ENCODE results near the gene PIK3R1. TPM values are rescaled to one million over a fixed set of nuclear protein-coding genes. Genes with fewer than 3 reads are reported as not detected.

The PIK3R1 gene
- total RNA-seq, 1 donor from 2014 or later = 80.4 TPM

DNA sequence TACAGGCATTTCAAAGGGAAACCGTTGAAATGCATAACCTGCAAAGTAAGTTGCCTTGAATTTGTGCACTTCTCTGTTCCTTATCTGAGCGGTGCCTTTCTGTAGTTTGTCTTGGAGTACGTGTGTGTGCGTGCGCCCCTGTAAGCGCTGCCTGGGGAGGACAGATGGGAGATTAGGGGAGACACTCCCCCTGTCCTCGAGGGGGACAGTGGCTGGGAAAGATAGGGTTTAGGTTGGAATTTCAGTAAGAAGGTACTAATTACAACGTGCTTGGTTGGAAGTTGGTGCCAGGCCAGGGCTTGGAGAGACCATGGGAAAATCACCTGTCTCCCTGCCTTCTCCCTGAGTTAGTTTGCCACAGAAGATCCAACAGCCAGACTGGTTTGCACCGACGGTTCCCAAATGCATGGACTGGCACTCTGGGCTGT is 73.2 kb downstream of the PIK3R1 start:
- Mint-ChIP-seq H3K4me3 (peak overlapping the region; percentile 95), H3K9me3 (no peaks in the 10 kb centered on the region), H3K27me3 (ENCODE audit: low read depth) (no peaks in the 10 kb centered on the region), H3K4me1 (peaks cover 70% of the 10 kb centered on the region), H3K36me3 (peaks cover 7% of the 10 kb centered on the region), H3K27ac (peak overlapping the region; percentile 99)
- no peak for DNase-seq (ENCODE audit: low spot score in 2 of 2, unreplicated experiment in 2 of 2)
- TF ChIP-seq, protein P1, sequence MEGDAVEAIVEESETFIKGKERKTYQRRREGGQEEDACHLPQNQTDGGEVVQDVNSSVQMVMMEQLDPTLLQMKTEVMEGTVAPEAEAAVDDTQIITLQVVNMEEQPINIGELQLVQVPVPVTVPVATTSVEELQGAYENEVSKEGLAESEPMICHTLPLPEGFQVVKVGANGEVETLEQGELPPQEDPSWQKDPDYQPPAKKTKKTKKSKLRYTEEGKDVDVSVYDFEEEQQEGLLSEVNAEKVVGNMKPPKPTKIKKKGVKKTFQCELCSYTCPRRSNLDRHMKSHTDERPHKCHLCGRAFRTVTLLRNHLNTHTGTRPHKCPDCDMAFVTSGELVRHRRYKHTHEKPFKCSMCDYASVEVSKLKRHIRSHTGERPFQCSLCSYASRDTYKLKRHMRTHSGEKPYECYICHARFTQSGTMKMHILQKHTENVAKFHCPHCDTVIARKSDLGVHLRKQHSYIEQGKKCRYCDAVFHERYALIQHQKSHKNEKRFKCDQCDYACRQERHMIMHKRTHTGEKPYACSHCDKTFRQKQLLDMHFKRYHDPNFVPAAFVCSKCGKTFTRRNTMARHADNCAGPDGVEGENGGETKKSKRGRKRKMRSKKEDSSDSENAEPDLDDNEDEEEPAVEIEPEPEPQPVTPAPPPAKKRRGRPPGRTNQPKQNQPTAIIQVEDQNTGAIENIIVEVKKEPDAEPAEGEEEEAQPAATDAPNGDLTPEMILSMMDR (IDR thresholded peaks at IDR 0.05; ENCODE audit: unreplicated experiment) = no peak

DNA sequence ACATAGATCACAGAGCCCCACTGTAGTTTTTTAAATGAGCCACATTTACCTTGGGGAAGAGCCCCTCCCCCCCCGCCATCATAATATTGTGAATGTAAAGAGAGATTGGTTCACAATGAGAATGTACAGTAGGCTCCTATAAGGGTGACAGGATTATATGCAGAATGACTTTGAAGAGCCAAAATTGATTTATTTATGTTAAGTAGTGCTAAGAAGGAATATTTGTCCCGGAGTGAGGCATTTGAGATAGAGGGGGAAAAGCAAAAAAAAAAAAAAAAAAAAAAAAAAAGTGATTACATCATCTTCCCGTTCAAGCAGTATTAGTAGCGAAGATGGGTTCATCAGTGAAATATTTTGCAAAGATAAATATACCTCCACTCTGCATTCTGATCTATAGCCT is 73.9 kb downstream of the PIK3R1 start:
- peaks cover 14% of the 10 kb centered on the region for H3K36me3 Mint-ChIP-seq
- peak overlapping the region; percentile 99 for H3K27ac Mint-ChIP-seq
- no peaks in the 10 kb centered on the region for H3K27me3 Mint-ChIP-seq (ENCODE audit: low read depth)
- H3K4me1 Mint-ChIP-seq = peaks cover 78% of the 10 kb centered on the region
- DNase-seq (ENCODE audit: low spot score in 2 of 2, unreplicated experiment in 2 of 2) = no peak
- H3K9me3 Mint-ChIP-seq = no peaks in the 10 kb centered on the region
- peak overlapping the region; percentile 95 for H3K4me3 Mint-ChIP-seq
- TF ChIP-seq, protein P1 (IDR thresholded peaks at IDR 0.05; ENCODE audit: unreplicated experiment) = no peak

DNA sequence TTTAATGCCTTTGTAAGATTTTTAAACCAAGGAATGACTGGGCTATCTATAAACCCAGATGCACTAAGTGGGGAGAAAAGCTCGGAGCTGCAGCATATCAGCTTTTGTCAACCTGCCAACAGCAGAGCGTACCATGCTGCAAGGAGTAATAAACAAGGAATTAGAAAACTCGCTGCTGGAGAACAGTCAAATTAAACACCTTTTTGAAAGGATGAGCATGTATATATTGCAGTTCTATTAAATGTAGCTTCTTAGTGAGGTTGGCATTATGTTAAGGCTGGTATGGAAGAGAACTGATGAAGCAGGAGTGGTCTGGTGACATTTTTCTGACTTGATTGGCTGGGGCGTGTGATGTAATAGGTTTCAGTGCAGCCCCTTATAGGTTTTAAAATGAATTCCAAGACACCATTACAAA is 74.7 kb downstream of the PIK3R1 start:
- TF ChIP-seq, protein P1 (IDR thresholded peaks at IDR 0.05; ENCODE audit: unreplicated experiment) = no peak
- peak overlapping the region; percentile 99 for H3K27ac Mint-ChIP-seq
- no peaks in the 10 kb centered on the region for H3K9me3 Mint-ChIP-seq
- peak overlapping the region; percentile 95 for H3K4me3 Mint-ChIP-seq
- DNase-seq (ENCODE audit: low spot score in 2 of 2, unreplicated experiment in 2 of 2) = no peak
- H3K4me1 Mint-ChIP-seq = peaks cover 80% of the 10 kb centered on the region
- no peaks in the 10 kb centered on the region for H3K27me3 Mint-ChIP-seq (ENCODE audit: low read depth)
- peaks cover 18% of the 10 kb centered on the region for H3K36me3 Mint-ChIP-seq

DNA sequence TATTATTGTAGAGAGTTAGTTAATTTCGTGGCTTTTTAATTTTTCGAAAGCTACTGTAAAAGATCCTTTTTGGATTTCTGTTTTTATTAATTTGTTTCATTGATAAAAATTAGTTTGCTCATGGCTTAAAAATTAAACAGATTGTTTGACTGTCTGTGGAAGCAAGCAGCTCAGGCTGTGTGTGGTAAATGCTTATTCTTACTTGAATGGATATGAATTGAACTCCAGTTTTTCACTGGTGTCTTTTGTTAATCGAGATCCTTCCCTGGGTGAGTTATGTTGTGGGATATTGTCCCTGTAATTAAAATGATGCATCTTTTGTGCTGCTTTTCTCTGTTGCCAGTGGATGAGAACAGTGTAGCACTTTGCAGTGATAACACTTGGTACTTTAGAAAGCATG is 75.3 kb downstream of the PIK3R1 start:
- Mint-ChIP-seq H3K4me1 (peaks cover 78% of the 10 kb centered on the region), H3K36me3 (peaks cover 21% of the 10 kb centered on the region)

DNA sequence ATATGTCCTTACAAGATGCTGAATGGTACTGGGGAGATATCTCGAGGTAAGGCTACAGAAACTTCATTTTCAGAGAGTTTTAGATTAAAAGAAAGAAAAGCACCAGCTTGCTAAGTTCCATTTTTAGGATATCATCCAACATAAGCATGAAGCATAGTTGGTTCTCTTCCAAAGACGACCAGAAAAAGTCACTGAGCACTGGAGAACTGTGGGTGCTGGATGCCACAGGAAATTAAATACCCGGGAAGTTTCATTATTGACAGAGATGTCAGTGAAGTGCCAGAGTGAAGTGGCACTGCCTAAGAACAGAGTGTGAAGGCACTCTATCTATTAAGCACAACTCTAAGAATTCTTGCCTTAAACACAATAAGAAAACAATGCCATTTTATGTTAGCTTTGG is 76.8 kb downstream of the PIK3R1 start:
- H3K4me1 Mint-ChIP-seq = peaks cover 75% of the 10 kb centered on the region
- H3K36me3 Mint-ChIP-seq = peaks cover 34% of the 10 kb centered on the region

More for the DNA sequence above, 75.3 kb downstream of the PIK3R1 start:
- Mint-ChIP-seq H3K27ac (peak overlapping the region; percentile 99), H3K4me3 (peak overlapping the region; percentile 95), H3K9me3 (no peaks in the 10 kb centered on the region), H3K27me3 (ENCODE audit: low read depth) (no peaks in the 10 kb centered on the region)
- DNase-seq (ENCODE audit: low spot score in 2 of 2, unreplicated experiment in 2 of 2) = no peak
- TF ChIP-seq, protein P1 (IDR thresholded peaks at IDR 0.05; ENCODE audit: unreplicated experiment) = no peak

More for the DNA sequence above, 76.8 kb downstream of the PIK3R1 start:
- DNase-seq (ENCODE audit: low spot score in 2 of 2, unreplicated experiment in 2 of 2) = no peak
- Mint-ChIP-seq H3K27ac (peak overlapping the region; percentile 66), H3K9me3 (no peaks in the 10 kb centered on the region), H3K4me3 (peak overlapping the region; percentile 95), H3K27me3 (ENCODE audit: low read depth) (no peaks in the 10 kb centered on the region)
- TF ChIP-seq, protein P1 (IDR thresholded peaks at IDR 0.05; ENCODE audit: unreplicated experiment) = no peak

Measured in mesothelial cell of epicardium (in vitro differentiated cells).